ENCODE results near the gene RHOBTB3.

DNA sequence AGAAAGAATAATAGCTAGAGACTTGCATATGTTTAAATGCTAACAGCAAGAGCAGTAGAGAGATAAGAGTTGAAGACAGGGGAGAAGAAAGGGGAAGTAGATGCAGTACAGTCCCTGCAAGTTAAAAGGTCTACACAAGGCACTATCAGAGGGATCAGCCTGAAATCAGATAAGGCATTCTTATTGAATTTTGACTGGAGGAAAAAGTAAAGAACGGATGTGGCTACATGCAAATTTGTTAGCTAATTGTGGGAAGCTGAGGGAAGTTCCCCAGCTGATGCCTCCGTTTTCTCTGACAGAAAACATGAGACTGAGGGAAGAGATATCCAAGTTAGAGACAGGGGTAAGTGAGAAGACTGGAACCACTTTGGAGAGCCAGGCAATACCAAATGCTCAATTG is 12.9 kb upstream of the RHOBTB3 start:
- TF ChIP-seq CTCF (IDR thresholded peaks at IDR 0.05) = no peak
- no peak for TF ChIP-seq POLR2A (IDR thresholded peaks at IDR 0.05)

All from stomach (tissue), 4 donors.